GM10266 (cell line): ENCODE measurements around the gene CYP2B6.

Source experiments
- DNase-seq: peaks from one replicate; pipeline ENCODE4 v3.0.0; 2012; ENCODE audit errors: extremely low spot score
- TF ChIP-seq, protein P1 (sequence below): IDR thresholded peaks from 2 replicates; pipeline ENCODE4 v1.5.1; 2012; ENCODE audit warnings: mild to moderate bottlenecking, low read depth; ENCODE audit not compliant: control insufficient read depth, insufficient read depth; ENCODE audit errors: missing control alignments

The CYP2B6 gene

DNA sequence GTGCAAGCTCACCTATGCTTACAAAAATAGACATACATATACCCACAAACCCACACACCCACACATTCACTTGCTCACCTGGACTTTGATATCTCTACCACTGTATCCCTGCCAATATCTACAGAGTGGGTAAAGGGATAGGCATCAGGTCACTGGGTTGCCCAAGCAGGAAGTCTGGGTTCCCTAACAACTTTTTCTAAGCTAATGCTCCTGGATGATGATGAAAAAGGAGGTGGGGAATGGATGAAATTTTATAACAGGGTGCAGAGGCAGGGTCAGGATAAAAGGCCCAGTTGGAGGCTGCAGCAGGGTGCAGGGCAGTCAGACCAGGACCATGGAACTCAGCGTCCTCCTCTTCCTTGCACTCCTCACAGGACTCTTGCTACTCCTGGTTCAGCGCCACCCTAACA, at the start of gene CYP2B6:
Gene CYP2B6 (plus strand): TSS at position 311 of the 410 bp plus-strand sequence. CDS start 24 bp downstream, at position 335.
- no peak for DNase-seq
- TF ChIP-seq, protein P1, sequence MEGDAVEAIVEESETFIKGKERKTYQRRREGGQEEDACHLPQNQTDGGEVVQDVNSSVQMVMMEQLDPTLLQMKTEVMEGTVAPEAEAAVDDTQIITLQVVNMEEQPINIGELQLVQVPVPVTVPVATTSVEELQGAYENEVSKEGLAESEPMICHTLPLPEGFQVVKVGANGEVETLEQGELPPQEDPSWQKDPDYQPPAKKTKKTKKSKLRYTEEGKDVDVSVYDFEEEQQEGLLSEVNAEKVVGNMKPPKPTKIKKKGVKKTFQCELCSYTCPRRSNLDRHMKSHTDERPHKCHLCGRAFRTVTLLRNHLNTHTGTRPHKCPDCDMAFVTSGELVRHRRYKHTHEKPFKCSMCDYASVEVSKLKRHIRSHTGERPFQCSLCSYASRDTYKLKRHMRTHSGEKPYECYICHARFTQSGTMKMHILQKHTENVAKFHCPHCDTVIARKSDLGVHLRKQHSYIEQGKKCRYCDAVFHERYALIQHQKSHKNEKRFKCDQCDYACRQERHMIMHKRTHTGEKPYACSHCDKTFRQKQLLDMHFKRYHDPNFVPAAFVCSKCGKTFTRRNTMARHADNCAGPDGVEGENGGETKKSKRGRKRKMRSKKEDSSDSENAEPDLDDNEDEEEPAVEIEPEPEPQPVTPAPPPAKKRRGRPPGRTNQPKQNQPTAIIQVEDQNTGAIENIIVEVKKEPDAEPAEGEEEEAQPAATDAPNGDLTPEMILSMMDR: no peak

DNA sequence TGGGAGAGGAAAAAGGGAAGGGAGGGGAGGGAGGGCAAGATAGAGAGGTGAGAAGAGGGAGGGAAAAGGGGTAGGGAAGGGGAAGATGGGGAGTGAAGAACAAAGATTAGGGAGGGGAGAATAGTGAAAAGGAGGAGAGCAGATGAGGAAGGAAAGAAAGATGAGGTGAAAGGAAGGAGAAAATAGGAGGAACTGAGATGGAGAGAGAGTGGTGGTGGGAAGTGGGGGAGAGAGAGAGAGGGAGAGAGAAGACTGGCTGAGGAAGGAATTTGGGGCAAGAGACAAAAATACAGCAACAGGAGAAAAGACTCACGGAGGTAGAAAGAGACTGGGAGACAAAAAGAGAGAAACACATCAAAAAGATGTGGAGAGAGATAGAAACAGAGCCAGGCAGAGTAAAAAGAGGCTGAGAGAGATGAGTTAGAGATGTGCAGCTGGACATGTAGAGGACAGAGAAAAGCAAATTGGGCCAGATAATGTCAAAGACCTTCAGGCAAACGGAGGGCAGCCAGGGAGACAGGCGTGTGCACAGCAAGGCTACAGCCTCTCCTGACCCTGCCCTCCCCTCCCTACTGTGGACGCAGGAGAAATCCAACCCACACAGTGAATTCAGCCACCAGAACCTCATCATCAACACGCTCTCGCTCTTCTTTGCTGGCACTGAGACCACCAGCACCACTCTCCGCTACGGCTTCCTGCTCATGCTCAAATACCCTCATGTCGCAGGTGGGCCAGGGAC, 49.4 kb upstream of the CYP2B6 start:
- TF ChIP-seq, protein P1: no peak
- no peak for DNase-seq

DNA sequence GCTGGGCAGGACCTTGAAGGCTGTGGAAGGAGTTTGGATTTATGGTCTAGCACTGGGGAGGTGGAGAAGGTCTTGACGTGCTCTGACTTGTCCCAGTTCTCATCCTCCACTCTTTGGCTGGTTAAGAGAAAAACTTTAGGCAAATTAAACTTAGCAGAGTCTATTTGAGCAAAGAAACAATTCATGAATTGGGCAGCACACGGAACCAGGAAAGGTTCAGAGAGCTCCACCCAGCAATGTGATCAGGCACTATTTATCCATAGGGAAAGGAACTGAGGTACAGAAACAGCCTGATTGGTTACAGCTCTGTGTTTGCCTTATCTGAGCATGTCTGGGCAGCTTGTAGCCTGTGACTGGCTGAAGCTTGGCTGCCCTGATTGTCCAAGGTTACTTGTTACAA, 45.4 kb upstream of the CYP2B6 start:
- no peak for DNase-seq
- TF ChIP-seq, protein P1: no peak

DNA sequence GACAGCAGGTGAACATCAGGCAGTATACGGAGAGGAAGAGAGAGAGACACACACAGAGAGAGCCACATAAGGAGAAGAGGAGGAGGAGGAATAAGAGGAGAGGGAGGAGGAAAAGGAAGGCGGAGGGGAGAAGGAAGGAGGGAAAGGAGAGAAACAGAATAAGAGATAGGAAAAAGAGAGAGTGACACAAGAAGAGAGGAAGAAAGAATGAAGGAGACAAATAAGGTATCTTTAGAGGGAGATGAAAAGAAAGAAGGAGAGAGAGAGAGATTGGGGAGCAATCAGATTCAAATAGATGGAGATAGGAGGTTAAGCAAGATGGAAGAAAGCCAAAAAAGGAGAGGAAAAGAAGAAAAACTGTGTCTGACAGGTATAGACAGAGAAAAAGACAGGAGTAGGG, 44.0 kb upstream of the CYP2B6 start:
- TF ChIP-seq, protein P1: no peak
- DNase-seq: no peak

DNA sequence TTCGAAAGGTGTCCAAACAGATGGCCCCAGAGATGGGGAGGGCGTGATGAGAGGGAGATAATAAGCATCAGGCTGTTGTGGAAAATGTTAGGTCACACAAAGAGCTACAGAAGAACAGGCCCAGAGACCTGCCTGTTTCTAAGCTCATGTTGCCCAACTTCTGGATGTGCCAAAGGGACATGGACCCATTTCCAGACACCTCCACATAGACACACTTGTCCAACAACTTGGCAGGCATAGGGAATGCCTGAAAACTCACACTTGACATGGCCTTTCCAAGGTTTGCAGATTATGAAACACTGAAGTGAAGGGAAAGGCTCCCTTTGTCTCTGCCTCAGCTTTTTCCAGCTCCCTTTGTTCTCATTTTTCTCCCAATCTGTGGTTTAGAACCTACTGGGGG, 43.5 kb upstream of the CYP2B6 start:
- no peak for DNase-seq
- TF ChIP-seq, protein P1: no peak

DNA sequence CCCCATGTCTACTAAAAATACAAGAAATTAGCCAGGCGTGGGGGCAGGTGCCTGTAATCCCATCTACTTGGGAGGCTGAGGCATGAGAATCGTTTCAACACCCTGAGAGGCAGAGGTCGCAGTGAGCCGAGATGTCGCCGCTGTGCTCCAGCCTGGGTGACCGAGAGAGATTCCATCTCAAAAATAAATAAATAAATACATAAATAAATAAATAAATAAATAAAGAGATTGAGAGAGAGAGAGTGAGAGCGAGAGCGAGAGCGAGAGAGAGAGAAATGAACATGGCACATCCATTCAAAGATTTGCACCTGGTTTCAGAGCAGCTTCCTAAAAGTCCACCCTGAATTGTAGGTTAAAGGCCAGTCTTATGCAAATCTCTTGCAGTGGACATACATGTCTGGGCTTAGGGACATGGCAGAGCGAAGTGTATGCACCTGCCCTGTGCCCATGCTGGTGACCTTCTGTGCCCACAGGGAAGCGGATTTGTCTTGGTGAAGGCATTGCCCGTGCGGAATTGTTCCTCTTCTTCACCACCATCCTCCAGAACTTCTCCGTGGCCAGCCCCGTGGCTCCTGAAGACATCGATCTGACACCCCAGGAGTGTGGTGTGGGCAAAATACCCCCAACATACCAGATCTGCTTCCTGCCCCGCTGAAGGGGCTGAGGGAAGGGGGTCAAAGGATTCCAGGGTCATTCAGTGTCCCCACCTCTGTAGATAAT, 42.3 kb upstream of the CYP2B6 start:
- no peak for DNase-seq
- TF ChIP-seq, protein P1: no peak

DNA sequence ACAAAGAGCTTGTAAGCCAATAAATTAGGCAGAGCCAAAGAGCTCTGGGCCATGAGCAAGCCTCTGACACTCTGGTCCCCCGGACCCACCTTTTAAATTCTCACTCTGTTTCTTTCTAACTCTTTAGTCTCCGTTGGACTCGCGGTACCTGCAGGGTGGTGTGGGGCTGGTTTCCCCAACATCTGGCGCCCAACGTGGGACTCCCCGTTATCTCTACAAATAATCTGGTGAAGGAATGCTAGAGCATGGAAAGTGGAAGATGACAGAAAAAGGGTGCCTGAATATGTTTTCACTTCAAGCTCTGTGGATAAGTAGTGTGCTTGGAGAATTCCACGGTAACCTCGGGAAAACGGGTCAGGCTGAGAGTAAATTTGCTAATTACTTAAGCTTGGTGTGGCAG, 36.5 kb upstream of the CYP2B6 start:
- DNase-seq: no peak
- TF ChIP-seq, protein P1: no peak
